Muscle of arm (tissue), 12 donors: Measurements from ENCODE around the gene SLC25A24. TPM values are rescaled to one million over a fixed set of nuclear protein-coding genes. Genes with fewer than 3 reads are reported as not detected.
"Not testable (repeated sequence)": the region's sequence is repeated elsewhere in the genome, so short reads cannot be mapped to it uniquely, and the experiment has no call there.

Experiments used
- DNase-seq: peaks from one replicate; pipeline ENCODE4 v3.0.0-alpha.2; 2013
- polyA plus RNA-seq, 12 donors: library from polyadenylated mRNA; unstranded; fragments of 120-200 nt; gene quantifications; one replicate each; pipeline ENCODE4 v1.2.1, GENCODE V29; 2013; ENCODE audit not compliant: insufficient read length in 12 of 12

Gene SLC25A24
- polyA plus RNA-seq, 12 donors = 31.9 to 54.9 (median 48.9) TPM; not detected in 1

DNA sequence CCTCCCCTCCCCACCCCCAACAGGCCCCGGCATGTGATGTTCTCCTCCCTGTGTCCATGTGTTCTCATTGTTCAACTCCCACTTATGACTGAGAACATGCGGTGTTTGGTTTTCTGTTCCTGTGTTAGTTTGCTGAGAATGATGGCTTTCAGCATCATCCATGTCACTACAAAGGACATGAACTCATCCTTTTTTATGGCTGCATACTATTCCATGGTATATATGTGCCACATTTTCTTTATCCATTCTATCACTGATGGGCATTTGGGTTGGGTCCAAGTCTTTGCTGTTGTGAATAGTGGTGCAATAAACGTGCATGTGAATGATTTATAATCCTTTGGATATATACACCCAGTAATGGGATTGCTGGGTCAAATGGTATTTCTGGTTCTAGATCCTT lies 3.4 kb upstream of the SLC25A24 start:
- DNase-seq = not testable (repeated sequence)

- no peak for DNase-seq
These were observed 1.5 kb upstream of the SLC25A24 start for GRCh38 chr1:108201687-108202086.

DNA sequence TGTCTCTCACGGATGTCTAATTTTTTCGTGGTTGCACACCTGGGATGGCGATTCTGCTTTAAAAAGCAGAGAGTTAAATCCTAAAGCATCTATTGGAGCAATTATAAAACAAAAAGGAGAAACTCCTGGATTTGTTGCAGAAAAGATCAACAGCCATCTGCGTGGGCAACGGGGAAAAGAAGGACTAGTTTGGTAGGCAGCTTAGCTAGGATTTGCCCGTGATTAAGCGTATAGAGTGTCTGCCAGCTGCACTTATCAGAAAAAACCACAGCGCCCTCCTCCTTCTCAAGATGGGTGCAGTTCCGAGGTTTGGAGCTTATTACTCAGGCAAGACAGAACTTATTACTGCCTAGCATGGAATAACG lies 526 bp upstream of the SLC25A24 start:
- no peak for DNase-seq

GRCh38 chr1:108199201-108199691 lies 897 bp downstream of the SLC25A24 start:
- peak; percentile 28 for DNase-seq

GRCh38 chr1:108194051-108194450 lies 6.1 kb downstream of the SLC25A24 start:
- DNase-seq = no peak

DNA sequence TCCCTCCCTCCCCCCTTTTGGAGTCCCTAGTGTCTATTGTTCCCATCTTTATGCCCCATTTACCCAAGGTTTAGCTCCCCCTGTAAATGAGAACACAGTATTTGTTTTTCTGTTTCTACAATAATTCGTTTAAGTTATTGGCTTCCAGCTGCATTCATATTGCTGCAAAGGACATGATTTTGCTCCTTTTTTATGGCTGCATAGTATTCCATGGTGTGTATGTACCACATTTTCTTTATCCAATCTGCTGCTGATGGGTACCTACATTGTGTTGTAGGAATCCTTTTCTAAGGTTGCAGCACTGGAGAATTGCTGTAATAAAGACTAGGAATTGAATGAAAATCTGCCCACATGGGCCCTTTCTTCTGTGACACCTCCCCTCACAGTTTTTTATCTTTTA lies 6.8 kb downstream of the SLC25A24 start:
- no peak for DNase-seq

DNA sequence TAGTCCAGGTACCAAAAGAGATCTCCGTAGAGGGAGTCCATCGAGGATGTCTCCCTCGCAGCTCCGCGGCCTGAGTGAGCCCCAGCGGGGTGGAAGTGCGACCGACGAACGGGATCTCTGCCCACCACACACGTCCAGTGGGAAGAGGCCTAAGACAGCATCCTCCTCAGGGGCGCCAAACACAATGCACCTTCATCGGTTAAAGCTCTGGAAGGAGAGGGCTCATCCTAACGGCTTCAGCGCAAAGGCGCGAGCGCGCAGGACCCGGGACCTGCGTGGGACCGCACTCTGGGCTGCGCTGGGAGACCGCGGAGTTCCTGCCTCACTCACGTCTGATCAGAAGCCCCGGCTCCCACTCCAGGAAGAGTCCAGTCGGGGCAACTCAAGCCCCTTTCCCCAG lies 7.6 kb downstream of the SLC25A24 start:
- no peak for DNase-seq

DNA sequence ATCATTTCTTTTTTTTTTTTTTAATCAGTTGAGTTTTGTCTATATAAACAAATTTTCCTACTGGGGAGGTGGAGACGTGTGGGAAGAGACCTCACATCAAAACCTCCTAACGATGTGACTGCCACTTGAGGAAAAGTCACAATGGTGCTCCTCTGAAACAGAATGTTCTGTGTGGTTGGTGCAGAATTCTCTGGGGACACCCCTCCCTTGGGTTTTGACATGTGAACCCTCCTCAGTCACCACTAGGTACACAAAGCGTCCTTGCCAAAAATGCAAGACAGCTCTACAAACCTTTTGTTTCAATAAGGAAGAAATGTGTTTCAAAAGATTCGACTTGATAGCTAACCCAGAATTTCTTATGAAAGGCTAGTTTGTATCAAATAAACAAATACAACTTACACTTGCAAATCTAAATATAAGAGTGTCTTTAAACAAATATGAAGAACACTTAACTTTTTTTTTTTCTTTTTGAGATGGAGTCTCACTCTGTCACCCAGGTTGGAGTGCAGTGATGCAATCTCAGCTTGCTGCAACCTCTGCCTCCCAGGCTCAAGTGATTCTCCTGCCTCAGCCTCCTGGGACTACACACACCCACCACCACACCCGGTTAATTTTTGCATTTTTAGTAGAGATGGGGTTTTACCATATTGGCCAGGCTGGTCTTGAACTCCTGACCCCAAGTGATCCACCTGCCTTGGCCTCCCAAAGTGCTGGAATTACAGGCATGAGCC lies 9.3 kb downstream of the SLC25A24 start:
- no peak for DNase-seq

DNA sequence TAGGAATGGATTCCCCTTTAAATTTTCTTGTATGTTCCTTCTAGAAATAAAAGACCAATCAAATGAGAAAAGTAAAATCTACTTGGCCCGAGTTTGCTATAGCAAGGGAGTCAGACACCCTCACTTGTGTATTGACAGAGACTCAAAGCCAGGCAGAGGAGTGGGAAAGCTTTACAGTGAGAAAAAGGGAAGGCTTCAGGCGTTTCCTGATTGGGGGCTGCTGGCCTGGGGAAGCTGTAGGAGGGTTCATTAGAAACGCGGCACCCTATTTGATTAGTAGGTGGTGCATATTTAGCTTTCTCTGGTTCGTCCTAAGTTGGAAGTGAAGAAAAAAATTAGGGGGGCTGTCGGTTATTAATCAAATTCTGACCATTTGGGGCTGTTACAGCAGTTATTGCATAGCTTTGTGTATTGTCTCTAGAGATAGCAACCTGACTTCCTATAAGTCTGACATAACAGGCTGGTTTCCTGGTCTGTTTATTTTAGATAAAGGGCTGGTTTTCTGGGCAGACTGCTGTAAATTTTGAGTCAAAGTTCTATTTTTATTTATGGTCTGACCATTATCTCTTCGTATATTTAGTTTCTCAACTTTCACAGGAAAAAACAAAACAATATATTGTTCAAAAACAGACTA lies 10.0 kb downstream of the SLC25A24 start:
- DNase-seq = no peak

GRCh38 chr1:108188801-108189200 lies 11.3 kb downstream of the SLC25A24 start:
- no peak for DNase-seq

GRCh38 chr1:108182959-108183700 lies 17.0 kb downstream of the SLC25A24 start:
- no peak for DNase-seq

GRCh38 chr1:108179018-108179417 lies 21.1 kb downstream of the SLC25A24 start:
- DNase-seq = no peak

DNA sequence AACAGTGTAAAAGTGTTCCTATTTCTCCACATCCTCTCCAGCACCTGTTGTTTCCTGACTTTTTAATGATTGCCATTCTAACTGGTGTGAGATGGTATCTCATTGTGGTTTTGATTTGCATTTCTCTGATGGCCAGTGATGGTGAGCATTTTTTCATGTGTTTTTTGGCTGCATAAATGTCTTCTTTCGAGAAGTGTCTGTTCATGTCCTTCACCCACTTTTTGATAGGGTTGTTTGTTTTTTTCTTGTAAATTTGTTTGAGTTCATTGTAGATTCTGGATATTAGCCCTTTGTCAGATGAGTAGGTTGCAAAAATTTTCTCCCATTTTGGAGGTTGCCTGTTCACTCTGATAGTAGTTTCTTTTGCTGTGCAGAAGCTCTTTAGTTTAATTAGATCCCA lies 37.7 kb downstream of the SLC25A24 start:
- not testable (repeated sequence) for DNase-seq

DNA sequence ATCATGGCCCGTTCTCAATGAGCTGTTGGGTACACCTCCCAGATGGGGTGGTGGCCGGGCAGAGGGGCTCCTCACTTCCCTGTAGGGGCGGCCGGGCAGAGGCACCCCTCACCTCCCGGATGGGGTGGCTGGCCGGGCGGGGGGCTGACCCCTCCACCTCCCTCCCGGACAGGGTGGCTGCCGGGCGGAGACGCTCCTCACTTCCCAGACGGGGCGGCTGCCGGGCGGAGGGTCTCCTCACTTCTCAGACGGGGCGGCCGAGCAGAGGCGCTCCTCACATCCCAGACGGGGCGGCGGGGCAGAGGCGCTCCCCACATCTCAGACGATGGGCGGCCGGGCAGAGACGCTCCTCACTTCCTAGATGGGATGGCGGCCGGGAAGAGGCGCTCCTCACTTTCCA lies 40.2 kb downstream of the SLC25A24 start:
- not testable (repeated sequence) for DNase-seq

DNA sequence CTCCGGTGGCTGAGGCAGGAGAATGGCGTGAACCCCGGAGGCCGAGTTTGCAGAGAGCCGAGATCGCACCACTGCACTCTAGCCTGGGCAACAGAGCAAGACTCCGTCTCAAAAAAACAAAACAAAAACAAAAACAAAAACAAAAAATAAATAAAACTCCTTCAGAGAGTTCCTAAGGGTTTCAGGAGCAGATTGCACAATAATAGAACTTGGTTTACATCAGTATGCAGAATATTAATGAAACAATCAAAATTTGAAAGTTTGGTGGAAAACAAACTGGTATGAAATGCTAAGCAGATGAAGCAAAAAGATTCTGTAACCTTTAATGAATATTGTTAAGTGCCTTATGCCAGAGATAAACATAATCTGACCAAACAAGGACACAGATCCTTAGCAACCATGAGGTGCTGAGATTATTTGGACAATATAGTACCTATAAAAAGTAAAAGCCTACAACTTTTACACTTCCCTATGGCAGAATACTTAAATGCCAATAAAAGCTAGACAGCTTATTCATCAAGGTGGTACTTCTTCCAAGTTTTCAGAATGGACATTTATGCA lies 41.2 kb downstream of the SLC25A24 start:
- DNase-seq = no peak

DNA sequence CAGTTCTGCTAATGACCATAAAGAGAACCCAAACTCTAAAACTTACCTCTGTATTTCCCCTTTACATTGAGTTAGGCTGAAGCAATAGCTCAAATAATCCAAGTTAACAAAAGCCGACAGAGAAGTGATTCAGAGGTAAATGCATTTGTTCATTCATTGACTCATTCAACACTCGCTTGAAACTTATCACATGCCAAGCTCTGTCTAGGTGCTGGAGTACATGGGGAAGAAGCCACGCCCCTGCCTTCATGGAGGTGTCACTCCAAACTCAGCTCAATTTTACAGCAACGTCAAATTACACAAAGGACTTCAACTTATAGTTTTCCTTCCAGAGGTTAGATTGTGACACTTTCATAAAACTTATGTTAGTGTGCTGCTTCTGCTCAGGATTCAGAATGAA lies 45.8 kb downstream of the SLC25A24 start:
- no peak for DNase-seq

DNA sequence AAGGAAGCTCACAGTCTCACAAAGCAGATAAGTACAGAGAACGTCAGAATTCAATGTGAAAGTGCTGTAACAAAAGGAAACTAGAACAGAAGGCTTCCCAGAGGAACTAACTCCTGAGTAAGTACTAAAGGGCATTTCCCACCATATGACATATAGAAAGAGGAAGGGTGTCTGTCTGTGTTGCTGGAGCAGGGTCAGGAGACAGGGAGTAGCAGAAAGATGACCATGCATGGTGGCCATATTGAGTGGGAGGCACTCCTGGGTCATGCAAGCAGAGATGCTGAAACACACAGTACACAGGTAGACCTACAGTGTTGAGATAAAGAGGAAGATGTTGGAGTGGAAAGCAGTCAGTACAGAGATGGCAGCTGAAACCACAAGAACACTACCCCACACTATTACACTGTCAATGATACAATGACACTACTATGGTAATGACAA lies 47.3 kb downstream of the SLC25A24 start:
- peak; percentile 7 for DNase-seq

GRCh38 chr1:108151548-108151947 lies 48.6 kb downstream of the SLC25A24 start:
- DNase-seq = no peak

- DNase-seq = no peak
These were observed 50.2 kb downstream of the SLC25A24 start for GRCh38 chr1:108149796-108150467.

- not testable (repeated sequence) for DNase-seq
These were observed 55.6 kb downstream of the SLC25A24 start for GRCh38 chr1:108144569-108144968.

GRCh38 chr1:108142773-108143394 lies 57.3 kb downstream of the SLC25A24 start:
- no peak for DNase-seq
